SKM-1 treated with dmso at 0.1 percent for 144 hours (cell line): ENCODE measurements around the gene ADAMTS13.
"Not testable (repeated sequence)": the region's sequence is repeated elsewhere in the genome, so short reads cannot be mapped to it uniquely, and the experiment has no call there.

Source experiments
- DNase-seq: peaks from one replicate; lab custom pipeline; 2025; ENCODE audit not compliant: unreplicated experiment; lab: John Stamatoyannopoulos, UW

Gene ADAMTS13

GRCh38 chr9:133391449-133391848 is 30.7 kb upstream of the ADAMTS13 start:
- not testable (repeated sequence) for DNase-seq

DNA sequence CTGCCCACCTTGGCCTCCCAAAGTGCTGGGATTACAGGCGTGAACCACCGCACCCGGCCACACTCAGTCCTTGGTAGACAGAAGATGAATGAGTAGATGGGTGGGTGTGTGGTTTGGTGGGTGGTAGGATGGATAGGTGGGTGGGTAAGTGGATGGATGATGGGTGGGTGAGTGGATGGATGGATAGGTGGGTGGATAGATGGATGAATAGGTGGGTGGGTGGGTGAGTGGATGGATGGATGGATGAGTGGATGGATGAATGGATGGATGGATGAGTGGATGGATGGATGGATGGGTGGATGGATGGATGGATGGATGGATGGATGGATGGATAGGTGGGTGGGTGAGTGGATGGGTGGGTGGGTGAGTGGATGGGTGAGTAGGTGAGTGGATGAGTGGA is 29.9 kb upstream of the ADAMTS13 start:
- DNase-seq, result not testable (repeated sequence)

DNA sequence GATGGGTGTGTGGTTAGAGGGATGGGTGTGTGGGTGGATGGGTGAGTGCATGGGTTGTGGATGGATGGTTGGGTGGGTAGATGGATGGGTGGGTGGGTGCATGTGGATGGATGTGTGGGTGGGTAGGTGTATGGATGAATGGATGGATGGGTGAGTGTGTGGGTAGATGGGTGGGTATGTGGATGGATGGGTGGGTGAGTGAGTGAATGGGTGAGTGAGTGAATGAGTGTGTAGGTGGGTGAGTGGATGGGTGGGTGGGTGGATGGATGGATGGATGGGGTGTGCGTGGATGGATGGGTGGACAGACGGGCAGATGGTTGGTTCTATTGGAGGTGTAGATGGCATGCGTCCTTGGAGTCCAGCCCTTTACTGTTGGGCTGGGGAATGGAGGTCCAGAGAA is 28.8 kb upstream of the ADAMTS13 start:
- DNase-seq, result no peak

DNA sequence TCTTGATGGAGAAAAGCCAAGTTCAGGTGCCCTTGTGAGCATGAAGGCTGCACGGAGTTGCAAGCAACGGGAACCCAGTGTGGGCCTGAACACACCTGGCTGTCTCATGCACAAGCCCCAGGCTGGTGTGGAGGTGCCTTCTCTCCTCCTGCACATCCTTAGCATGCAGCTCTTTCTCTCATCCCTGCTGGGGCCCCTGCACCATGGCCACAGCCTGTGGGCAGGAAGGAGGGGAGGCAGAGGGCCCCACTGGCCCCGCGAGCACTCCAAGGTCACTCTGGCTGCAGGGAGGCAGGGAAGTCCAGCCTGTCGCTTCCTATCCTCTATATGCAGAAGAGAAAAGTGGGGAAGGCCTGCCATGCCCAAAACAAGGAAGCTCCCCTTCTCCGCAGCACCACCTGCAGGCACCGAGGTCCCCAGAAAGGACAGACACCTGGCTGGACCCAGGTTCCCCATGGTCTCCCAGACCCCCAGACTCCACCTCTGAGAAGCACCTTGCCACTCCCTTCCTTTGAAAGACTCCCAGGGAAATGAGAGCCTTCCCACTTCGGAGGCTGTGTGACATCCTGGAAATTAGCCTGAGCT is 27.4 kb upstream of the ADAMTS13 start:
- no peak for DNase-seq

DNA sequence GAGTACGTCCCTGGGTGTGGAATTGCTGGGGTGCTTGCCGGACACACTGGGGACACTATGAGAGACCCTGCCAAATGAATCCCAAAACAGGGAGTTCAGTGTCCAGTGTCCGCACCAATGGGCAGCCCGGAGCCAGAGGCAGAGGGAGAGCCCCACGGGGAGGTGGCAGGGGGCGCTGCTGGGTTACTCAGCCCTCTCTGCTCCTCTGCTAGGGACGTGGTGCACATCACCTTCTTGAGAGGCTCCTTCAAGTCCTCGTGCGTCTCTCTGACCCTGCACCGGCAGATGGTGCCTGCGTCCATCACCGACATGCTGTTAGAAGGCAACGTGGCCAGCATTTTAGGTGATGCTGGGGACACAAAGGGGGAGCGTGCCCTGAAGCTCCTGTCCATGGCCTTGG is 25.2 kb upstream of the ADAMTS13 start:
- DNase-seq, result peak; percentile 2

GRCh38 chr9:133397370-133397769 is 24.8 kb upstream of the ADAMTS13 start:
- no peak for DNase-seq

DNA sequence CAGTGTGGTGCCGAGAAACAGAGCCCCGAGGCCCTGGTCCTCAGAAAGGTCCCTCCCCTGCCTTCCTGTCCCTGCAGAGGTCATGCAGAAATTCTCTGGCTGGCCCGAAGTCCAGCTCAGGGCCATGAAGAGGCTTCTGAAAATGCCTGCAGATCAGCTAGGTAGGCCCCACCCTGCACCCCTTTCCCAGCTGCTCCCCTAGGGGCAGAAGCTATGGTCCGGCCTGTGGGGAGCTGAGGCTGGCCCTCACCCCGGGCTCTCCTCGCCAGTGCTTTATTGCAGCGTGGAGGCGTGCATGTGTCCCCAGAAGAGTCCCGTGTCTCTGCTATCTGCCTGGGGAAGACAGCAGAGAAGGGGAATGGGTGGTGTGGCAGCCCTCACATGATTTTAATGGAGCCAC is 24.3 kb upstream of the ADAMTS13 start:
- DNase-seq, result no peak

- no peak for DNase-seq
Observed at GRCh38 chr9:133400292-133400691, 21.9 kb upstream of the ADAMTS13 start.

DNA sequence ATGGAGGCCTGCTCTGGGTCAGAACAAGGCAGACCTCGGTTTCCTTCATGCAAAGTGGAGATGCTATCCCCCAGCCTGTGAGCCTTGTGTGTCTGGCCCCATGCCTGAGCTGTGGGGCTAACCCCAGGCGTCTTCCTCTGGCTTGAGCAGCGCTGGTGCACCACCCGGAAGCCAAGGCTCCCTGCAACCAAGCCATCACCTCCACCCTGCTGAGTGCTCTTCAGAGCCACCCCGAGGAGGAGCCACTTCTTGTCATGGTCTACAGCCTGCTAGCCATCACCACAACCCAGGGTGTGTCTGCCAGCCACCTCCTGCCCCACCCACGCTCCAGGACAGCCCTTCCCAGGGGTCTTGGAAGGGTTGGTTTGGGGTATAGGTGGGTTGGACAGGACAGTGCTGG is 20.6 kb upstream of the ADAMTS13 start:
- no peak for DNase-seq

GRCh38 chr9:133402689-133403088 is 19.5 kb upstream of the ADAMTS13 start:
- DNase-seq, result no peak

DNA sequence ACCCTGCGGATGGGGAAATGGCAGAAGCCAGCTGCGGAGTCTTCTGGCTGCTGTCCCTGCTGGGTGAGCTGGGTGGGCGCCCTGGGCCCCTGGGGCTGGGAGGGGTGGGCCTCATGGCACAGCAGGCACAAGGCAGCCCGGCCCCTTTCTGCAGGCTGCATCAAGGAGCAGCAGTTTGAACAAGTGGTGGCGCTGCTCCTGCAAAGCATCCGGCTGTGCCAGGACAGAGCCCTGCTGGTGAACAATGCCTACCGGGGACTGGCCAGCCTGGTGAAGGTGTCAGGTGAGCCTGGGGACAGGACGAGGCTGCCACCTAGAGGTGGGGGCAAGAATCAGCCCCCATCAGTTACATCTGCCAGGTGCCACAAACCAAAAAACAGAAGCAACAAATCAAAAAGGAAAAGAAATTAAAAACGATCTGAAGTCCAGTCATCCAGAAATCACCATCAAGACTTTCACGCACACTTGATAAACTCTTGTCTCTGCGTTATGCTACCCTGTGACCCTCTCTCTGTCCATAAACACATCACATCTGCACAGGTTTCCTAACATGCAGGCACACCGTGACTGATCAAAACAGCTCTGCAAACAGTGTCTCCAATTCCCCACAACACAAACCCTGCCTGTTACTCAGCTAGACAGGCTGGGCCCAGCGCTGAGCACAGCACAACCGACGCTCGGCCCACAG is 18.3 kb upstream of the ADAMTS13 start:
- no peak for DNase-seq

GRCh38 chr9:133404454-133405002 is 17.6 kb upstream of the ADAMTS13 start:
- no peak for DNase-seq

GRCh38 chr9:133405508-133406438 is 16.4 kb upstream of the ADAMTS13 start:
- no peak for DNase-seq

GRCh38 chr9:133406480-133407307 is 15.5 kb upstream of the ADAMTS13 start:
- DNase-seq, result peak; percentile 59

DNA sequence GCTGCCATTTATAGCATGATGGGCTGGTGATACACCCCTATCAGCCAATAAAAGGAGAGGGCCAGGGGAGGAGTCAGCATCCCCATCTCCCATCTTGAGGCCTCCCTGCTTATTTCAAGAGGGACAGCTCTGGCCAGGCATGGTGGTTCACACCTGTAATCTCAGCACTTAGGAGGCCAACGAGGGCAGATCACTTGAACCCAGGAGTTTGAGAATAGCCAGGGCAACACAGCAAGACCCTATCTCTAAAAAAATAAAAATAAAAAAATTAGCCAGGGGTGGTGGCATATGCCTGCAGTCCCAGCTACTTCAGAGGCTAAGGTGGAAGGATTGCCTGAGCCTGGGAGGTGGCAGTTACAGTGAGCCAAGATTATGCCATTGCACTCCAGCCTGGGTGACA is 14.1 kb upstream of the ADAMTS13 start:
- no peak for DNase-seq

- DNase-seq, result no peak
Observed at GRCh38 chr9:133415170-133415569, 7.0 kb upstream of the ADAMTS13 start.

- peak; percentile 82 for DNase-seq
Observed at GRCh38 chr9:133417541-133418461, 4.4 kb upstream of the ADAMTS13 start, which contains the start of gene REXO4. Gene REXO4, minus strand, starts transcription at chr9:133418010. Its CDS starts 166 bp downstream, at chr9:133417844.

GRCh38 chr9:133419005-133419404 is 3.2 kb upstream of the ADAMTS13 start:
- DNase-seq, result no peak

DNA sequence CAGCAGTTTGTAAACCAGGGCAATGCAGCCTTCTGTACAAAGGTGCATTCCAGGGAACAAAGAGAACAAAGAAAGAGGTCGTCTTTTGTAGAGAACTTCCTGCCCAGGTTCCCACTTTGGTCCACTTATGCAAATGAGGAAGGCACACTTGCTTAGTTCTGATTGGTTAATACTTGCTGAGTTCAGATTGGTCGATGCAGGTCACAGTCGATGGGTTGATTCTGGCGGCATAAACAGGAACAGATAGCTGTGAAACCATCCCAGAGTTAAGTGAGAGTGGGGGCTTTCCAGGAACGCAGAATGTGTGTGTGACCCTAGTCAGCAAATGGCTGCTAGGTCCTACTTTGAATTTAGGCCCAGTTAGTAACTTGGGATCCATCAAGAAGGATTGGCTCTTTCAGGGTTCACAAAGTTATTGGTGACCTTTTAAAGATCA is 1.8 kb upstream of the ADAMTS13 start:
- DNase-seq, result no peak
